ENCODE data around the gene SLC37A1. TPM values are rescaled to one million over a fixed set of nuclear protein-coding genes. Genes with fewer than 3 reads are reported as not detected.

SLC37A1 gene
- total and polyA plus RNA-seq, 4 donors: 2.0 to 7.2 (median 4.3) TPM

DNA sequence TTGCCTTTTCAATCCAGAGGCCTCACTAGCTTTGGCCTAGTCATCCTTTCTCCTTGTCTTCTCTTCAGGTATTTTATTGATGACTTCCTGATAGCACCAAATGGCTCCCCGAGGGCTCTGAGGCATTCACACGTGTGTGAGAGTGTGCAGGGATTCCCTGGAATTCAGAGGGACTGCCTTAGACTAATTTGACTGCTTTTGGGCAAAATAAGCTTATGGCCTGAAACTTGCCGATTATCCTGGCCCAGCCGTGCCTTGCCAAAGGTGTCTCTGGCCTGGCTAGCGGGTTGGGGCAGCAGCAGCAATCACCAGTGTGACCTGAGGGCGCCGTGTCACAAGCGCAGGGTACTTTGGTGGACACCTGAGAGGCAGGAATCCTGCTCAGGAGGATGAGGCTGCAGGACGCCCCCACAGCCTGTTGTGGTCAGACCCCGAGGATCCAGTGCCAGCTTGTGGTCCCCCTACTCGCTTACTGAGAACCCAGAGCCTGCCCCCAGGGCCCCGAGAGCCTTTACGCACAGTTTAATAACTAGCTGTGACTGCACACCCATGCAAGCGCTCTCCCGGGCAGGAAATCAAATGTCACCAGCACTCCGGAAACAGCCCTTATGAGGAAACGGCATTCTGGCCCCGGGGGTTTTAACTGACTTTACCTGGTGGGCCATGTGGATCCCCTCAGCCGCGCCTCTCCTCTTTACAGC is 76.9 kb downstream of the SLC37A1 start:
- H3K36me3 ChIP-seq (ENCODE audit: control insufficient read depth in 4 of 4, insufficient read depth in 3 of 4, low read depth in 1 of 4, low read length in 3 of 4): no peaks in the 10 kb centered on the region
- no peak for TF ChIP-seq RXRA (IDR thresholded peaks at IDR 0.05)
- TF ChIP-seq RAD21 (IDR thresholded peaks at IDR 0.05): no peak
- no peak for TF ChIP-seq NR2F2 (IDR thresholded peaks at IDR 0.05)
- TF ChIP-seq, protein P1, sequence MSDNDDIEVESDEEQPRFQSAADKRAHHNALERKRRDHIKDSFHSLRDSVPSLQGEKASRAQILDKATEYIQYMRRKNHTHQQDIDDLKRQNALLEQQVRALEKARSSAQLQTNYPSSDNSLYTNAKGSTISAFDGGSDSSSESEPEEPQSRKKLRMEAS (IDR thresholded peaks at IDR 0.05): no peak
- H3K9ac ChIP-seq (ENCODE audit: low read depth in 1 of 2, low read length in 2 of 2): no peak overlapping the region
- no peak for DNase-seq (ENCODE audit: low spot score)
- H3K27me3 ChIP-seq (ENCODE audit: control insufficient read depth in 4 of 4, insufficient read depth in 4 of 4, low read length in 3 of 4): no peaks in the 10 kb centered on the region
- no peak overlapping the region for H3K27ac ChIP-seq (ENCODE audit: low read depth in 1 of 2, low read length in 2 of 2)
- WGBS: 76% methylated on average over 20 of the region's 20 CpGs
- peaks cover 0 to 7% (median 2%) of the 10 kb centered on the region in 4 donors for H3K4me1 ChIP-seq (ENCODE audit: control insufficient read depth in 4 of 4, insufficient read depth in 4 of 4, low read length in 3 of 4)
- no peak overlapping the region for H3K4me3 ChIP-seq (ENCODE audit: low read depth in 1 of 3, low read length in 3 of 3)
- H3K9me3 ChIP-seq (ENCODE audit: control insufficient read depth in 4 of 4, low read length in 3 of 4): no peaks in the 10 kb centered on the region

DNA sequence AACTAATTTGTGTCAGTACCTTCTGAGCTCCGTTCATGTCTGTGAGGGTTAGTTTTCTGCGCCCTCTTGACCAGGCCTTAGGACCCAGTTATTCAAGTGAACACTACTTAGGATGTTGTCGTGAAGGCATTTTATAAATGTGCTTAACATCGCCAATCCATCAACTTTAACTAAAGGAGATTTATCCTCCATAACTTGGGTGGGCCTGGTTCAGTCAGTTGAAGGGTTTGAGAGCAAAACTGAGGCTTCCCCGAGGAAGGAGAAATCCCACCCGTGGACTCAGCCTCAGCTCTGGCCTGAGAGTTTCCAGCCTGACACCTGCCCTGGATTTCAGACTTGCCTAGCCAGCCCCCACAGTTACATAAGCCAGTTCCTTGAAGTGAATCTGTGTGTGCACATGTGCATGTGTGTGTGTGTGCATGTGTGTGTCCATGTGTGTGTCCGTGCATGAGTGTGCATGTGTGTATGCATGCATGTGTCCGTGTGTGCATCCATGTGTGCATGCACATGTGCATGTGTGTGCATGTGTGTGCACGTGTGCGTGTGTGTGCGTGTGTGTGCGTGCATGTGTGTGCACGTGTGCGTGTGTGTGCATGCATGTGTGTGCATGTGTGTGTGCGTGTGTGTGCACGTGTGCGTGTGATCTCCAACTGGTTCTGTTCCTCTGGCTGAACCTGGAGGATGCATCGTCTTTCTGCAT is 77.7 kb downstream of the SLC37A1 start:
- no peak for DNase-seq (ENCODE audit: low spot score)
- WGBS: 86% methylated on average over 18 of the region's 18 CpGs
- Histone ChIP-seq H3K36me3 (ENCODE audit: control insufficient read depth in 4 of 4, insufficient read depth in 3 of 4, low read depth in 1 of 4, low read length in 3 of 4) (no peaks in the 10 kb centered on the region), H3K4me1 (ENCODE audit: control insufficient read depth in 4 of 4, insufficient read depth in 4 of 4, low read length in 3 of 4) (peaks cover 0 to 7% (median 2%) of the 10 kb centered on the region in 4 donors), H3K27me3 (ENCODE audit: control insufficient read depth in 4 of 4, insufficient read depth in 4 of 4, low read length in 3 of 4) (no peaks in the 10 kb centered on the region), H3K4me3 (ENCODE audit: low read depth in 1 of 3, low read length in 3 of 3) (no peak overlapping the region), H3K27ac (ENCODE audit: low read depth in 1 of 2, low read length in 2 of 2) (no peak overlapping the region), H3K9me3 (ENCODE audit: control insufficient read depth in 4 of 4, low read length in 3 of 4) (no peaks in the 10 kb centered on the region), H3K9ac (ENCODE audit: low read depth in 1 of 2, low read length in 2 of 2) (no peak overlapping the region)
- TF ChIP-seq TAF1 (conservative IDR thresholded peaks at IDR 0.05): no peak
- TF ChIP-seq, protein P1 (IDR thresholded peaks at IDR 0.05): no peak
- TF ChIP-seq FOXA1 (IDR thresholded peaks at IDR 0.05): no peak
- TF ChIP-seq YY1 (IDR thresholded peaks at IDR 0.05): no peak
- no peak for TF ChIP-seq SP1 (IDR thresholded peaks at IDR 0.05)
- TF ChIP-seq, protein P2, sequence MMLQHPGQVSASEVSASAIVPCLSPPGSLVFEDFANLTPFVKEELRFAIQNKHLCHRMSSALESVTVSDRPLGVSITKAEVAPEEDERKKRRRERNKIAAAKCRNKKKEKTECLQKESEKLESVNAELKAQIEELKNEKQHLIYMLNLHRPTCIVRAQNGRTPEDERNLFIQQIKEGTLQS (IDR thresholded peaks at IDR 0.05): no peak
- TF ChIP-seq RAD21 (IDR thresholded peaks at IDR 0.05): no peak
- TF ChIP-seq, protein P3, sequence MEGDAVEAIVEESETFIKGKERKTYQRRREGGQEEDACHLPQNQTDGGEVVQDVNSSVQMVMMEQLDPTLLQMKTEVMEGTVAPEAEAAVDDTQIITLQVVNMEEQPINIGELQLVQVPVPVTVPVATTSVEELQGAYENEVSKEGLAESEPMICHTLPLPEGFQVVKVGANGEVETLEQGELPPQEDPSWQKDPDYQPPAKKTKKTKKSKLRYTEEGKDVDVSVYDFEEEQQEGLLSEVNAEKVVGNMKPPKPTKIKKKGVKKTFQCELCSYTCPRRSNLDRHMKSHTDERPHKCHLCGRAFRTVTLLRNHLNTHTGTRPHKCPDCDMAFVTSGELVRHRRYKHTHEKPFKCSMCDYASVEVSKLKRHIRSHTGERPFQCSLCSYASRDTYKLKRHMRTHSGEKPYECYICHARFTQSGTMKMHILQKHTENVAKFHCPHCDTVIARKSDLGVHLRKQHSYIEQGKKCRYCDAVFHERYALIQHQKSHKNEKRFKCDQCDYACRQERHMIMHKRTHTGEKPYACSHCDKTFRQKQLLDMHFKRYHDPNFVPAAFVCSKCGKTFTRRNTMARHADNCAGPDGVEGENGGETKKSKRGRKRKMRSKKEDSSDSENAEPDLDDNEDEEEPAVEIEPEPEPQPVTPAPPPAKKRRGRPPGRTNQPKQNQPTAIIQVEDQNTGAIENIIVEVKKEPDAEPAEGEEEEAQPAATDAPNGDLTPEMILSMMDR (IDR thresholded peaks at IDR 0.05; ENCODE audit: low read depth, low read length, missing input control): no peak
- no peak for TF ChIP-seq RXRA (IDR thresholded peaks at IDR 0.05)
- no peak for TF ChIP-seq GABPA (IDR thresholded peaks at IDR 0.05 in 1 of 2, conservative IDR thresholded peaks at IDR 0.05 in 1 of 2)
- TF ChIP-seq, protein P4, sequence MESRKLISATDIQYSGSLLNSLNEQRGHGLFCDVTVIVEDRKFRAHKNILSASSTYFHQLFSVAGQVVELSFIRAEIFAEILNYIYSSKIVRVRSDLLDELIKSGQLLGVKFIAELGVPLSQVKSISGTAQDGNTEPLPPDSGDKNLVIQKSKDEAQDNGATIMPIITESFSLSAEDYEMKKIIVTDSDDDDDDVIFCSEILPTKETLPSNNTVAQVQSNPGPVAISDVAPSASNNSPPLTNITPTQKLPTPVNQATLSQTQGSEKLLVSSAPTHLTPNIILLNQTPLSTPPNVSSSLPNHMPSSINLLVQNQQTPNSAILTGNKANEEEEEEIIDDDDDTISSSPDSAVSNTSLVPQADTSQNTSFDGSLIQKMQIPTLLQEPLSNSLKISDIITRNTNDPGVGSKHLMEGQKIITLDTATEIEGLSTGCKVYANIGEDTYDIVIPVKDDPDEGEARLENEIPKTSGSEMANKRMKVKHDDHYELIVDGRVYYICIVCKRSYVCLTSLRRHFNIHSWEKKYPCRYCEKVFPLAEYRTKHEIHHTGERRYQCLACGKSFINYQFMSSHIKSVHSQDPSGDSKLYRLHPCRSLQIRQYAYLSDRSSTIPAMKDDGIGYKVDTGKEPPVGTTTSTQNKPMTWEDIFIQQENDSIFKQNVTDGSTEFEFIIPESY (IDR thresholded peaks at IDR 0.05): no peak
- no peak for TF ChIP-seq HNF4A (conservative IDR thresholded peaks at IDR 0.05)
- TF ChIP-seq NR2F2 (IDR thresholded peaks at IDR 0.05): no peak
- TF ChIP-seq HNF4G (IDR thresholded peaks at IDR 0.05): no peak
- TF ChIP-seq FOXA2 (IDR thresholded peaks at IDR 0.05): no peak
- no peak for TF ChIP-seq JUND (IDR thresholded peaks at IDR 0.05)
- no peak for TF ChIP-seq EGR1 (IDR thresholded peaks at IDR 0.05; ENCODE audit: low read depth in 2 of 2)

Data from liver (tissue), 9 donors.